MM.1S (cell line): ENCODE data around the gene GPR107.
A peak's percentile ranks its signal among the peaks of the same experiment; 100 is the strongest.

Experiments
- DNase-seq: peaks from one replicate; pipeline ENCODE4 v3.0.0-alpha.2; 2015
- H2AFZ ChIP-seq: fragments of 300-600 bp; sonication (generic); 2 replicates; pipeline ENCODE4 v1.6.0; 2016; ENCODE audit warnings: antibody characterized with exemption, low read length
- H3F3A ChIP-seq: fragments of 300-600 bp; sonication (generic); 2 replicates; pipeline ENCODE4 v1.6.1; 2016; ENCODE audit warnings: mild to moderate bottlenecking, antibody characterized with exemption, low read length, moderate library complexity, mixed read lengths; ENCODE audit not compliant: insufficient read depth
- H3K27ac ChIP-seq: fragments of 300-600 bp; sonication (generic); 2 replicates; pipeline ENCODE4 v1.5.1; 2016; ENCODE audit warnings: mild to moderate bottlenecking, low read length
- H3K27me3 ChIP-seq: fragments of 300-600 bp; sonication (generic); replicated peaks from 2 replicates; pipeline ENCODE4 v1.6.0; 2016; ENCODE audit warnings: low read length; ENCODE audit not compliant: insufficient read depth
- H3K36me3 ChIP-seq: fragments of 300-600 bp; sonication (generic); replicated peaks from 2 replicates; pipeline ENCODE4 v1.6.1; 2016; ENCODE audit warnings: mild to moderate bottlenecking, low read length, mixed read lengths; ENCODE audit not compliant: insufficient read depth
- H3K4me1 ChIP-seq: fragments of 300-600 bp; sonication (generic); 2 replicates; pipeline ENCODE4 v1.6.1; 2016; ENCODE audit warnings: low read length, mixed read lengths
- H3K4me2 ChIP-seq: fragments of 300-600 bp; sonication (generic); 2 replicates; pipeline ENCODE4 v1.6.0; 2016; ENCODE audit warnings: low read depth, low read length
- H3K4me3 ChIP-seq: fragments of 300-600 bp; sonication (generic); 2 replicates; pipeline ENCODE4 v1.5.1; 2016; ENCODE audit warnings: low read length, mixed read lengths
- H3K79me2 ChIP-seq: fragments of 300-600 bp; sonication (generic); 2 replicates; pipeline ENCODE4 v1.6.1; 2016; ENCODE audit warnings: mixed run types, low read length, mixed read lengths
- H3K9ac ChIP-seq: fragments of 300-600 bp; sonication (generic); 2 replicates; pipeline ENCODE4 v1.6.1; 2016; ENCODE audit warnings: low read length, mixed read lengths
- H3K9me2 ChIP-seq: fragments of 300-600 bp; sonication (generic); replicated peaks from 2 replicates; pipeline ENCODE4 v1.6.1; 2016; ENCODE audit warnings: mild to moderate bottlenecking, low read length, mixed read lengths; ENCODE audit not compliant: insufficient read depth
- H3K9me3 ChIP-seq: fragments of 300-600 bp; sonication (generic); replicated peaks from 2 replicates; pipeline ENCODE4 v1.6.1; 2016; ENCODE audit warnings: mild to moderate bottlenecking, low read length, mixed read lengths; ENCODE audit not compliant: insufficient read depth
- H4K20me1 ChIP-seq: fragments of 300-600 bp; sonication (generic); 2 replicates; pipeline ENCODE4 v1.6.1; 2016; ENCODE audit warnings: mild to moderate bottlenecking, low read length, moderate library complexity, mixed read lengths; ENCODE audit not compliant: insufficient read depth
- CTCF ChIP-seq: fragments of 300-600 bp; sonication (generic); IDR thresholded peaks from 2 replicates; pipeline ENCODE4 v1.5.1; 2016; ENCODE audit warnings: antibody characterized with exemption, low read length, mixed read lengths
- EZH2 ChIP-seq: fragments of 300-600 bp; sonication (generic); optimal IDR thresholded peaks from 2 replicates; pipeline ENCODE3; 2017; ENCODE audit warnings: low read depth, mild to moderate bottlenecking, antibody characterized with exemption, low read length, mixed read lengths
- EZH2phosphoT487 ChIP-seq: fragments of 300-600 bp; sonication (generic); IDR thresholded peaks from 2 replicates; pipeline ENCODE4 v1.6.1; 2018; ENCODE audit warnings: antibody characterized with exemption, low read length

GPR107 gene

GRCh38 chr9:130043654-130044623 is 9.8 kb upstream of the GPR107 start:
- Histone ChIP-seq H3K27me3 (peaks cover 11% of the 10 kb centered on the region; the same call in 1 of the 2 replicates), H4K20me1 (no peaks in the 10 kb centered on the region; the same call in 1 of the 2 replicates), H3K9me2 (no peaks in the 10 kb centered on the region), H3K4me2 (peak overlapping the region; percentile 74), H3K27ac (no peak overlapping the region), H3F3A (peaks cover 8% of the 10 kb centered on the region), H3K9ac (peak overlapping the region; percentile 9; the same call in 1 of the 2 replicates), H3K79me2 (peaks cover 25% of the 10 kb centered on the region), H3K4me3 (peak overlapping the region; percentile 64), H2AFZ (peak overlapping the region; percentile 36), H3K36me3 (no peaks in the 10 kb centered on the region), H3K9me3 (no peaks in the 10 kb centered on the region), H3K4me1 (peaks cover 24% of the 10 kb centered on the region)
- no peak for DNase-seq
- TF ChIP-seq EZH2 = no peak
- TF ChIP-seq EZH2phosphoT487 = no peak
- no peak for TF ChIP-seq CTCF

GRCh38 chr9:130045725-130046450 is 7.8 kb upstream of the GPR107 start:
- no peak overlapping the region for H3K9ac ChIP-seq
- no peaks in the 10 kb centered on the region for H3K9me2 ChIP-seq
- DNase-seq = no peak
- no peak overlapping the region for H3K4me3 ChIP-seq
- peaks cover 11% of the 10 kb centered on the region; the same call in 1 of the 2 replicates for H3K27me3 ChIP-seq
- no peak overlapping the region for H3K27ac ChIP-seq
- no peaks in the 10 kb centered on the region for H3K36me3 ChIP-seq
- peaks cover 14% of the 10 kb centered on the region for H3K79me2 ChIP-seq
- no peak for TF ChIP-seq EZH2
- no peak for TF ChIP-seq EZH2phosphoT487
- no peak for TF ChIP-seq CTCF
- no peak overlapping the region for H3K4me2 ChIP-seq
- H3K4me1 ChIP-seq = peaks cover 10% of the 10 kb centered on the region
- no peaks in the 10 kb centered on the region; the same call in 1 of the 2 replicates for H4K20me1 ChIP-seq
- H2AFZ ChIP-seq = no peak overlapping the region
- no peaks in the 10 kb centered on the region; the same call in 1 of the 2 replicates for H3F3A ChIP-seq
- H3K9me3 ChIP-seq = no peaks in the 10 kb centered on the region

GRCh38 chr9:130049431-130050210 is 4.1 kb upstream of the GPR107 start:
- Histone ChIP-seq H4K20me1 (no peaks in the 10 kb centered on the region), H3K4me1 (peaks cover 5% of the 10 kb centered on the region; the same call in 1 of the 2 replicates), H3K27me3 (no peaks in the 10 kb centered on the region)

More at GRCh38 chr9:130049431-130050210, 4.1 kb upstream of the GPR107 start:
- Histone ChIP-seq H3K36me3 (no peaks in the 10 kb centered on the region), H3K4me2 (no peak overlapping the region), H3K9me2 (no peaks in the 10 kb centered on the region), H3K79me2 (peaks cover 17% of the 10 kb centered on the region), H3K4me3 (no peak overlapping the region), H3K9ac (no peak overlapping the region), H3F3A (peaks cover 4% of the 10 kb centered on the region; the same call in 1 of the 2 replicates), H3K9me3 (no peaks in the 10 kb centered on the region), H2AFZ (no peak overlapping the region), H3K27ac (no peak overlapping the region)
- no peak for DNase-seq
- TF ChIP-seq EZH2phosphoT487 (no peak), EZH2 (no peak), CTCF (no peak)
